Testis (tissue), 3 donors: ENCODE data around the gene GNG2. TPM values are rescaled to one million over a fixed set of nuclear protein-coding genes. Genes with fewer than 3 reads are reported as not detected.

Source experiments
- DNase-seq: peaks from one replicate; pipeline ENCODE4 v3.0.0-alpha.2; 2019
- H3K27ac ChIP-seq, 2 donors: fragments of 200-600 bp; sonication (generic); one replicate each; pipeline ENCODE4 v1.5.1; 2019
- H3K27me3 ChIP-seq: fragments of 200-600 bp; sonication (generic); one replicate; pipeline ENCODE4 v1.5.1; 2019
- H3K36me3 ChIP-seq: fragments of 200-600 bp; sonication (generic); one replicate; pipeline ENCODE4 v1.5.1; 2017; ENCODE audit warnings: low read depth; ENCODE audit errors: missing control alignments
- H3K4me1 ChIP-seq: fragments of 200-600 bp; sonication (generic); one replicate; pipeline ENCODE4 v1.5.1; 2019
- H3K4me3 ChIP-seq, 2 donors: fragments of 200-600 bp; sonication (generic); one replicate each; pipeline ENCODE4 v1.5.1; 2017 to 2019
- H3K9me3 ChIP-seq: fragments of 200-600 bp; sonication (generic); one replicate; pipeline ENCODE4 v1.5.1; 2017
- CTCF ChIP-seq, 3 experiments: fragments of 450-650 bp in 2 of 3; fragments of 200-600 bp in 1 of 3; sonication (generic) in 1 of 3; IDR thresholded peaks; one replicate each; pipeline ENCODE4 v1.5.1; 2016 to 2019; ENCODE audit warnings: antibody characterized with exemption in 3 of 3, mild to moderate bottlenecking in 2 of 3, moderate library complexity in 1 of 3
- POLR2A ChIP-seq: fragments of 450-650 bp; IDR thresholded peaks from one replicate; pipeline ENCODE4 v1.6.1; 2017; ENCODE audit warnings: antibody characterized with exemption, mild to moderate bottlenecking, moderate library complexity
- WGBS, 2 donors: methylation state at CpG; one replicate each; pipeline ENCODE4 v1.1.5; 2018; 5-methylcytosine and 5-hydroxymethylcytosine counted together
- intact Hi-C: fragments of 100-400 bp; cut with DNase I; formaldehyde crosslinking; loops from one replicate; pipeline ENCODE4 v1.15.1; 2023; ENCODE audit warnings: low total_unique reads
- polyA plus RNA-seq: library from polyadenylated mRNA; stranded (reverse); fragments of 350-450 nt; fragmentation: Illumina TruSeq; extraction: RNeasy Lipid Tissue Mini Kit (QIAGEN cat#74804); gene quantifications from one replicate; pipeline ENCODE4 v1.2.3, GENCODE V29; 2014; ENCODE audit warnings: low read depth, low replicate concordance; ENCODE audit not compliant: insufficient read depth
- total RNA-seq, 2 donors: library from RNA; depleted of rRNA; stranded (reverse); fragments of >200 nt; gene quantifications; one replicate each; pipeline ENCODE4 v1.2.3, GENCODE V29; 2016

GNG2 gene
- total and polyA plus RNA-seq, 3 donors from 2014 or later, result 248 to 312 (median 250) TPM

- Histone ChIP-seq H3K9me3 (no peaks in the 10 kb centered on the region), H3K27me3 (no peaks in the 10 kb centered on the region), H3K27ac (no peak overlapping the region), H3K36me3 (no peaks in the 10 kb centered on the region), H3K4me3 (no peak overlapping the region), H3K4me1 (peaks cover 4% of the 10 kb centered on the region)
- WGBS, 2 donors, result 58 to 96% methylated on average over 2 of the region's 2 CpGs
- no peak for DNase-seq
- no peak for TF ChIP-seq POLR2A
- intact Hi-C loops, result no loop called here
Observed at GRCh38 chr14:51912112-51912786, 51.8 kb downstream of the GNG2 start.

DNA sequence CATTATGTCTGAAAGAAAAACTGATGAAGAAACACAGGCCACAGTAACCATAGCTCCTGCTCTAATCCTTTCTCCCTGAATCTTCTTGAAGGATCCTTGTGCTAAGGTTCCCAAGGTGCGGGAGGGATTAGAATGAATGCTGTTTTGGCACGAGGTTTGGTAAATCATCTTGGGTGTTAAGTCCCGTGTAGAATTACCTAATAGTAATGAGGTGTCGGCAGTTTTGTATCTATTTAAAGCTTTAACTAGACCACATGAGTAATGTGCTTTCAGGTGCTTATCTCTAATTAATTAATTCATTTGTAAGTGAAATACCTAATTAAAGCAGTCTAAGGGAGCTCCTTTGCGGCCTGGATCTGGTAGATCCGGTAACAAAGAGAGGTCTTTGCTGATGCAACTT, 53.9 kb downstream of the GNG2 start:
- Histone ChIP-seq H3K27ac (peak overlapping the region; percentile 9 to 10), H3K4me3 (no peak overlapping the region), H3K27me3 (no peaks in the 10 kb centered on the region), H3K4me1 (peaks cover 4% of the 10 kb centered on the region), H3K9me3 (no peaks in the 10 kb centered on the region), H3K36me3 (no peaks in the 10 kb centered on the region)
- intact Hi-C loops, result no loop called here
- DNase-seq, result no peak
- TF ChIP-seq POLR2A, result no peak
- no peak for TF ChIP-seq CTCF (IDR thresholded peaks at IDR 0.05)
- WGBS, 2 donors, result 57 to 61% methylated on average over 6 of the region's 6 CpGs

DNA sequence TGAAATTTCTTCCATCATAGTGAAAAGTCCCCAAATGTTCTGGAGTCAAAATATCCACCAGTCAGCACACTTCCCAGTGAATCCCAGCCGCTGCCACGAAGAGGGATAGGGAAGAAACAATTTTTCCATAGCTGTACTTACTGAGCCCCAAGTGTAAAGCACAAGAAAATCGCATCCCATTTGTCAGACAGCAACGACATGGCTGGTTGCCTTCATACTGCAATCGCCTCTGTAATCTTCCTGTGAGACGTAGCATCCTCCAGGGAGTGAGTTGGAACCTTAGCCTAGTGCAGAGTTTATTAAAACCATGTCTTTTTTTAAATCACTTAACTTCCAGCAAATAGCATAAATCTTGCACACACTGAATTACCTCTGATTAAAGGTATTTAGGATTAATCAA, 56.8 kb downstream of the GNG2 start:
- TF ChIP-seq CTCF (IDR thresholded peaks at IDR 0.05), result no peak
- no peak for TF ChIP-seq POLR2A
- DNase-seq, result no peak
- Histone ChIP-seq H3K9me3 (no peaks in the 10 kb centered on the region), H3K36me3 (no peaks in the 10 kb centered on the region), H3K27ac (no peak overlapping the region), H3K4me1 (peaks cover 14% of the 10 kb centered on the region), H3K27me3 (no peaks in the 10 kb centered on the region), H3K4me3 (no peak overlapping the region)
- WGBS, 2 donors, result 82 to 85% methylated on average over 6 of the region's 6 CpGs
- intact Hi-C loops, result no loop called here

- Histone ChIP-seq H3K27ac (peak overlapping the region; percentile 15 to 74), H3K4me3 (no peak overlapping the region), H3K36me3 (no peaks in the 10 kb centered on the region), H3K4me1 (peaks cover 18% of the 10 kb centered on the region), H3K27me3 (no peaks in the 10 kb centered on the region), H3K9me3 (no peaks in the 10 kb centered on the region)
- 60 to 87% methylated on average over 3 of the region's 3 CpGs for WGBS, 2 donors
- intact Hi-C loops, result no loop called here
- no peak for DNase-seq
- TF ChIP-seq POLR2A (no peak), CTCF (IDR thresholded peaks at IDR 0.05) (no peak)
Observed at GRCh38 chr14:51921026-51921425, 60.6 kb downstream of the GNG2 start.

DNA sequence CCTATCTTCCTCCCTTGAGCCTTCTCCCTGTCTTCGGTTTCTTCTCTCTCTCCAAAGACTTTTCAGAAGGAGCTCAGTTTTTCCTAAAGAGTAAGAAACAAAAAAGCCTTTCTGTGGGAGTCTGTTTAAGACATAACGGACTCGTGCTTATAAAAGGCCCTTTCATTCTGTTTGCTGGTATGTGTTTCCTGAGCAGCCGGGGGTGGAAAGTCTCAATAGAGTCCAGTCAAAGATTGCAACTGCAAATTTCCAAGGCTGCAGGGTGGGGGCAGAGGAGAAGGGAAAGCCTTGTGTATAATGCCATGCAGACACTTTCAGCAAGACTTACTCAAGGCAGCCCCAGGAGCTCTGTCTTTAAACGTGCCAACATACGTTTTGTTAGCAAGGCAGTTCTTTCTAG, 62.2 kb downstream of the GNG2 start:
- no peaks in the 10 kb centered on the region for H3K36me3 ChIP-seq
- WGBS, 2 donors, result 36 to 53% methylated on average over 6 of the region's 6 CpGs
- peaks cover 18% of the 10 kb centered on the region for H3K4me1 ChIP-seq
- H3K27me3 ChIP-seq, result no peaks in the 10 kb centered on the region
- intact Hi-C loops, result no loop called here
- no peaks in the 10 kb centered on the region for H3K9me3 ChIP-seq
- TF ChIP-seq CTCF (IDR thresholded peaks at IDR 0.05) (no peak), POLR2A (no peak)
- peak; percentile 85 for DNase-seq
- peak overlapping the region; percentile 53 to 74 for H3K27ac ChIP-seq
- H3K4me3 ChIP-seq, result no peak overlapping the region
